Mesothelial cell of epicardium (in vitro differentiated cells): ENCODE measurements around the gene GJB3. TPM values are rescaled to one million over a fixed set of nuclear protein-coding genes. Genes with fewer than 3 reads are reported as not detected.
A peak's percentile ranks its signal among the peaks of the same experiment; 100 is the strongest.
"Not testable (repeated sequence)": the region's sequence is repeated elsewhere in the genome, so short reads cannot be mapped to it uniquely, and the experiment has no call there.

Source experiments
- DNase-seq, 2 experiments: peaks; one replicate each; pipeline ENCODE4 v3.0.0; 2021; ENCODE audit warnings: low spot score in 2 of 2; ENCODE audit not compliant: unreplicated experiment in 2 of 2
- H3K27ac Mint-ChIP-seq: 2 replicates; pipeline ENCODE4 v1.8.0; 2021; ENCODE audit warnings: mixed read lengths
- H3K27me3 Mint-ChIP-seq: 2 replicates; pipeline ENCODE4 v1.8.0; 2021; ENCODE audit warnings: low read depth, mixed read lengths
- H3K36me3 Mint-ChIP-seq: 2 replicates; pipeline ENCODE4 v1.8.0; 2021; ENCODE audit warnings: mixed read lengths
- H3K4me1 Mint-ChIP-seq: 2 replicates; pipeline ENCODE4 v1.8.0; 2021; ENCODE audit warnings: mixed read lengths
- H3K4me3 Mint-ChIP-seq: 2 replicates; pipeline ENCODE4 v1.8.0; 2021; ENCODE audit warnings: mild to moderate bottlenecking, moderate library complexity, mixed read lengths
- H3K9me3 Mint-ChIP-seq: 2 replicates; pipeline ENCODE4 v1.8.0; 2021; ENCODE audit warnings: mixed read lengths
- CTCF ChIP-seq: fragments of 200-600 bp; sonication (generic); IDR thresholded peaks from one replicate; pipeline ENCODE4 v1.5.0; 2021; ENCODE audit warnings: antibody characterized with exemption; ENCODE audit not compliant: unreplicated experiment
- total RNA-seq: library from RNA; stranded (reverse); gene quantifications from 3 replicates; pipeline ENCODE4 v1.2.1, GENCODE V29; 2021

Gene GJB3
- total RNA-seq, result 0.14 TPM in 1 of 3 replicates, not detected in the others

- H3K27ac Mint-ChIP-seq, result no peak within 1 kb of the TSS
- H3K4me1 Mint-ChIP-seq, result peaks cover 4% of the 10 kb centered on the region
- peaks cover 75% of the 10 kb centered on the region for H3K27me3 Mint-ChIP-seq
- no peaks in the 10 kb centered on the region for H3K9me3 Mint-ChIP-seq
- no peak for DNase-seq
- H3K36me3 Mint-ChIP-seq, result no peaks in the 10 kb centered on the region
- no peak for TF ChIP-seq CTCF
- peak within 1 kb of the TSS; percentile 32 for H3K4me3 Mint-ChIP-seq
Measured at GRCh38 chr1:34781071-34781843, at the start of gene GJB3. GJB3 (plus strand) TSS chr1:34781214; CDS start chr1:34784763, 3,549 bp downstream.

GRCh38 chr1:34732831-34733230 is 48.2 kb upstream of the GJB3 start:
- not testable (repeated sequence) for H3K36me3 Mint-ChIP-seq, H3K4me1 Mint-ChIP-seq, H3K4me3 Mint-ChIP-seq, H3K9me3 Mint-ChIP-seq, H3K27ac Mint-ChIP-seq, DNase-seq
- peaks cover 47% of the 10 kb centered on the region for H3K27me3 Mint-ChIP-seq

- Mint-ChIP-seq H3K27me3 (peaks cover 22% of the 10 kb centered on the region), H3K9me3 (no peaks in the 10 kb centered on the region), H3K4me1 (no peaks in the 10 kb centered on the region), H3K27ac (no peak overlapping the region), H3K4me3 (no peak overlapping the region), H3K36me3 (no peaks in the 10 kb centered on the region)
- TF ChIP-seq CTCF, result no peak
- no peak for DNase-seq
Measured at GRCh38 chr1:34736692-34737091, 44.3 kb upstream of the GJB3 start.

- H3K4me1 Mint-ChIP-seq, H3K4me3 Mint-ChIP-seq, H3K27ac Mint-ChIP-seq, H3K36me3 Mint-ChIP-seq, DNase-seq, H3K9me3 Mint-ChIP-seq: not testable (repeated sequence)
- H3K27me3 Mint-ChIP-seq, result peaks cover 22% of the 10 kb centered on the region
Measured at GRCh38 chr1:34737236-34737635, 43.8 kb upstream of the GJB3 start.

GRCh38 chr1:34739613-34740012 is 41.4 kb upstream of the GJB3 start:
- Mint-ChIP-seq H3K9me3 (no peaks in the 10 kb centered on the region), H3K36me3 (no peaks in the 10 kb centered on the region), H3K27ac (no peak overlapping the region), H3K4me3 (no peak overlapping the region), H3K4me1 (no peaks in the 10 kb centered on the region), H3K27me3 (peaks cover 30% of the 10 kb centered on the region)
- no peak for TF ChIP-seq CTCF
- DNase-seq, result no peak

- DNase-seq, result no peak
- no peaks in the 10 kb centered on the region for H3K36me3 Mint-ChIP-seq
- H3K9me3 Mint-ChIP-seq, result no peaks in the 10 kb centered on the region
- no peak overlapping the region for H3K27ac Mint-ChIP-seq
- no peak for TF ChIP-seq CTCF
- H3K27me3 Mint-ChIP-seq, result peaks cover 35% of the 10 kb centered on the region
- H3K4me3 Mint-ChIP-seq, result no peak overlapping the region
- H3K4me1 Mint-ChIP-seq, result no peaks in the 10 kb centered on the region
Measured at GRCh38 chr1:34740161-34740868, 40.7 kb upstream of the GJB3 start.
